WTC11 (cell line): ENCODE results near the gene GSS. TPM values are rescaled to one million over a fixed set of nuclear protein-coding genes. Genes with fewer than 3 reads are reported as not detected.

Experiments
- ATAC-seq: fragments of 200-7000 bp; cut with Tn5 transposase; 2 replicates; pipeline ENCODE4 v1.10.0; 2021; ENCODE audit warnings: mild to moderate bottlenecking, moderate library complexity
- CTCF ChIA-PET: fragments of 300-600 bp; sonication (Branson Sonifier 250); formaldehyde crosslinking; loops from one replicate; lab custom pipeline; 2021; ENCODE audit warnings: antibody characterized with exemption; lab: Charles Lee
- POLR2A ChIA-PET: fragments of 350-600 bp; sonication (Branson Sonifier 250); formaldehyde crosslinking; loops from one replicate; lab custom pipeline; 2021; ENCODE audit warnings: antibody characterized with exemption; lab: Charles Lee
- DNase-seq: peaks from one replicate; pipeline ENCODE4 v3.0.0; 2021; ENCODE audit warnings: low spot score
- H3K27ac Mint-ChIP-seq: 2 replicates; pipeline ENCODE4 v1.8.0; 2021; ENCODE audit warnings: mixed read lengths
- H3K27me3 Mint-ChIP-seq: 2 replicates; pipeline ENCODE4 v1.8.0; 2021; ENCODE audit warnings: low read depth, mild to moderate bottlenecking, moderate library complexity, mixed read lengths
- H3K36me3 Mint-ChIP-seq: 2 replicates; pipeline ENCODE4 v1.8.0; 2021; ENCODE audit warnings: mixed read lengths
- H3K4me1 Mint-ChIP-seq: 2 replicates; pipeline ENCODE4 v1.8.0; 2022; ENCODE audit warnings: mixed read lengths
- H3K4me3 Mint-ChIP-seq: 2 replicates; pipeline ENCODE4 v1.8.0; 2021; ENCODE audit warnings: mild to moderate bottlenecking, moderate library complexity, mixed read lengths
- H3K9me3 Mint-ChIP-seq: 2 replicates; pipeline ENCODE4 v1.8.0; 2021; ENCODE audit warnings: mixed read lengths
- AFF4 ChIP-seq: sonication (generic); formaldehyde crosslinking; IDR thresholded peaks from 2 replicates; pipeline ENCODE4 v1.8.1; 2023; ENCODE audit warnings: mild to moderate bottlenecking, missing genetic modification reagents, borderline replicate concordance
- AR ChIP-seq: fragments of 250-450 bp; sonication (Bioruptor Pico); IDR thresholded peaks from 2 replicates; pipeline ENCODE4 v1.9.0; 2021; ENCODE audit warnings: mild to moderate bottlenecking
- ATF2 ChIP-seq: sonication (generic); formaldehyde crosslinking; IDR thresholded peaks from 2 replicates; pipeline ENCODE4 v1.8.1; 2022; ENCODE audit warnings: low read depth, missing genetic modification reagents, borderline replicate concordance
- ATF6 ChIP-seq: sonication (generic); formaldehyde crosslinking; IDR thresholded peaks from 2 replicates; pipeline ENCODE4 v1.8.1; 2023; ENCODE audit warnings: mild to moderate bottlenecking, missing genetic modification reagents
- CREM ChIP-seq: sonication (generic); formaldehyde crosslinking; IDR thresholded peaks from 2 replicates; pipeline ENCODE4 v1.8.1; 2022; ENCODE audit warnings: mild to moderate bottlenecking, missing genetic modification reagents, moderate library complexity
- CTCF ChIP-seq: fragments of 200-600 bp; IDR thresholded peaks from 2 replicates; pipeline ENCODE4 v1.8.0; 2022; ENCODE audit warnings: antibody characterized with exemption
- ELF4 ChIP-seq: sonication (generic); formaldehyde crosslinking; IDR thresholded peaks from 2 replicates; pipeline ENCODE4 v1.8.1; 2022; ENCODE audit warnings: low read depth, mild to moderate bottlenecking, moderate library complexity, missing genetic modification reagents
- EMX1 ChIP-seq: fragments of 250-450 bp; sonication (Bioruptor Pico); IDR thresholded peaks from 2 replicates; pipeline ENCODE4 v1.8.0; 2021; ENCODE audit warnings: mild to moderate bottlenecking
- FOXK1 ChIP-seq: sonication (generic); formaldehyde crosslinking; IDR thresholded peaks from 2 replicates; pipeline ENCODE4 v1.8.0; 2022; ENCODE audit warnings: mild to moderate bottlenecking, moderate library complexity, missing genetic modification reagents
- FOXP1 ChIP-seq: sonication (generic); formaldehyde crosslinking; IDR thresholded peaks from 2 replicates; pipeline ENCODE4 v1.8.0; 2022; ENCODE audit warnings: missing genetic modification reagents, mild to moderate bottlenecking, moderate library complexity, borderline replicate concordance
- HMGA2 ChIP-seq: fragments of 250-450 bp; sonication (Bioruptor Pico); IDR thresholded peaks from 2 replicates; pipeline ENCODE4 v1.4.0; 2021; ENCODE audit warnings: mild to moderate bottlenecking, moderate library complexity
- JAZF1 ChIP-seq: fragments of 250-450 bp; sonication (Bioruptor Pico); IDR thresholded peaks from 2 replicates; pipeline ENCODE4 v1.9.0; 2021; ENCODE audit warnings: moderate library complexity, mild to moderate bottlenecking, inconsistent platforms
- MXD4 ChIP-seq: fragments of 250-450 bp; sonication (Bioruptor Pico); IDR thresholded peaks from 2 replicates; pipeline ENCODE4 v1.8.0; 2021; ENCODE audit warnings: mild to moderate bottlenecking, moderate library complexity, borderline replicate concordance
- OVOL2 ChIP-seq: fragments of 250-450 bp; sonication (Bioruptor Pico); IDR thresholded peaks from 2 replicates; pipeline ENCODE4 v1.9.0; 2021; ENCODE audit warnings: mild to moderate bottlenecking, borderline replicate concordance
- ZBTB21 ChIP-seq: sonication (generic); formaldehyde crosslinking; IDR thresholded peaks from 2 replicates; pipeline ENCODE4 v1.8.1; 2023; ENCODE audit warnings: mild to moderate bottlenecking, missing genetic modification reagents, borderline replicate concordance
- ZNF121 ChIP-seq: sonication (generic); formaldehyde crosslinking; IDR thresholded peaks from 2 replicates; pipeline ENCODE4 v1.8.0; 2023; ENCODE audit warnings: missing genetic modification reagents
- ZNF232 ChIP-seq: sonication (generic); formaldehyde crosslinking; IDR thresholded peaks from 2 replicates; pipeline ENCODE4 v1.8.0; 2022; ENCODE audit warnings: mild to moderate bottlenecking, missing genetic modification reagents
- ZNF281 ChIP-seq: sonication (generic); formaldehyde crosslinking; IDR thresholded peaks from 2 replicates; pipeline ENCODE4 v1.8.0; 2023; ENCODE audit warnings: mild to moderate bottlenecking, missing genetic modification reagents
- total RNA-seq: library from RNA; stranded (reverse); gene quantifications from 3 replicates; pipeline ENCODE4 v1.2.3, GENCODE V29; 2021

The GSS gene
- total RNA-seq, 1 experiment from 2014 or later = 47.3 TPM

GRCh38 chr20:35000922-35001595, 45.5 kb upstream of the GSS start:
- no peaks in the 10 kb centered on the region for H3K27me3 Mint-ChIP-seq
- POLR2A ChIA-PET = interaction anchor here (0.6 kb wide), 1 partner anchor 298 kb away, joined by 3 read pairs; no protein-coding TSS in a partner anchor
- no peak for DNase-seq
- H3K36me3 Mint-ChIP-seq = peaks cover 37% of the 10 kb centered on the region
- H3K4me3 Mint-ChIP-seq = no peak overlapping the region
- TF ChIP-seq HMGA2 (CRISPR knock-in tag) (no peak), MXD4 (CRISPR knock-in tag) (no peak), ZNF232 (CRISPR knock-in tag) (no peak), CREM (CRISPR knock-in tag) (no peak), AR (CRISPR knock-in tag) (no peak), ATF6 (CRISPR knock-in tag) (no peak), AFF4 (no peak), OVOL2 (CRISPR knock-in tag) (no peak), ELF4 (CRISPR knock-in tag) (no peak), FOXK1 (CRISPR knock-in tag) (no peak), ZNF121 (CRISPR knock-in tag) (no peak), CTCF (no peak), ZBTB21 (CRISPR knock-in tag) (no peak), JAZF1 (no peak), ZNF281 (CRISPR knock-in tag) (no peak), FOXP1 (no peak), ATF2 (CRISPR knock-in tag) (no peak), EMX1 (CRISPR knock-in tag) (no peak)
- no peaks in the 10 kb centered on the region for H3K9me3 Mint-ChIP-seq
- H3K27ac Mint-ChIP-seq = no peak overlapping the region
- H3K4me1 Mint-ChIP-seq = peaks cover 6% of the 10 kb centered on the region
- ATAC-seq = no peak
- CTCF ChIA-PET = interaction anchor here (0.7 to 7.3 kb wide), 7 partner anchors 12 to 225 kb away, joined by 3 to 152 read pairs (median 6); partner anchors contain the start of genes ACSS2, GGT7, GSS and MYH7B
